ENCODE results near the gene NDUFA8. TPM values are rescaled to one million over a fixed set of nuclear protein-coding genes. Genes with fewer than 3 reads are reported as not detected.

The NDUFA8 gene
- polyA plus RNA-seq, 3 donors, result 44.4 to 99.1 (median 76.9) TPM

Other genes starting within 250 kb of the NDUFA8 start
- gene TTLL11, start 66.5 kb downstream of the NDUFA8 start, polyA plus RNA-seq, result 1 to 10 TPM; 4.4 to 6.4 (median 6.1) TPM
- gene MORN5, start 129 bp upstream of the NDUFA8 start, polyA plus RNA-seq, result under 1 TPM in 1 of 3 donors, not detected in 2; 0.45 TPM
- 1 to 10 TPM; 1.2 to 5.9 (median 4.7) TPM for gene LHX6, start 69.2 kb upstream of the NDUFA8 start, polyA plus RNA-seq
- gene RBM18, start 105.1 kb upstream of the NDUFA8 start, polyA plus RNA-seq, result 10 to 100 TPM in 1 of 3 donors, 1 to 10 TPM in 2; 4.8 to 10.7 (median 8.5) TPM
- gene MRRF, start 105.1 kb upstream of the NDUFA8 start, polyA plus RNA-seq, result 10 to 100 TPM; 19.9 to 27.9 (median 24.3) TPM
- gene PTGS1, start 211.2 kb upstream of the NDUFA8 start, polyA plus RNA-seq, result 1 to 10 TPM in 2 of 3 donors, under 1 TPM in 1; 0.95 to 8.3 (median 4.7) TPM